ENCODE results near the gene AHCTF1.
A peak's percentile ranks its signal among the peaks of the same experiment; 100 is the strongest.

Gene AHCTF1, protein sequence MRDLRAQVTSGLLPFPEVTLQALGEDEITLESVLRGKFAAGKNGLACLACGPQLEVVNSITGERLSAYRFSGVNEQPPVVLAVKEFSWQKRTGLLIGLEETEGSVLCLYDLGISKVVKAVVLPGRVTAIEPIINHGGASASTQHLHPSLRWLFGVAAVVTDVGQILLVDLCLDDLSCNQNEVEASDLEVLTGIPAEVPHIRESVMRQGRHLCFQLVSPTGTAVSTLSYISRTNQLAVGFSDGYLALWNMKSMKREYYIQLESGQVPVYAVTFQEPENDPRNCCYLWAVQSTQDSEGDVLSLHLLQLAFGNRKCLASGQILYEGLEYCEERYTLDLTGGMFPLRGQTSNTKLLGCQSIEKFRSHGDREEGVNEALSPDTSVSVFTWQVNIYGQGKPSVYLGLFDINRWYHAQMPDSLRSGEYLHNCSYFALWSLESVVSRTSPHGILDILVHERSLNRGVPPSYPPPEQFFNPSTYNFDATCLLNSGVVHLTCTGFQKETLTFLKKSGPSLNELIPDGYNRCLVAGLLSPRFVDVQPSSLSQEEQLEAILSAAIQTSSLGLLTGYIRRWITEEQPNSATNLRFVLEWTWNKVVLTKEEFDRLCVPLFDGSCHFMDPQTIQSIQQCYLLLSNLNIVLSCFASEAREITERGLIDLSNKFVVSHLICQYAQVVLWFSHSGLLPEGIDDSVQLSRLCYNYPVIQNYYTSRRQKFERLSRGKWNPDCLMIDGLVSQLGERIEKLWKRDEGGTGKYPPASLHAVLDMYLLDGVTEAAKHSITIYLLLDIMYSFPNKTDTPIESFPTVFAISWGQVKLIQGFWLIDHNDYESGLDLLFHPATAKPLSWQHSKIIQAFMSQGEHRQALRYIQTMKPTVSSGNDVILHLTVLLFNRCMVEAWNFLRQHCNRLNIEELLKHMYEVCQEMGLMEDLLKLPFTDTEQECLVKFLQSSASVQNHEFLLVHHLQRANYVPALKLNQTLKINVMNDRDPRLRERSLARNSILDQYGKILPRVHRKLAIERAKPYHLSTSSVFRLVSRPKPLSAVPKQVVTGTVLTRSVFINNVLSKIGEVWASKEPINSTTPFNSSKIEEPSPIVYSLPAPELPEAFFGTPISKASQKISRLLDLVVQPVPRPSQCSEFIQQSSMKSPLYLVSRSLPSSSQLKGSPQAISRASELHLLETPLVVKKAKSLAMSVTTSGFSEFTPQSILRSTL (N-terminal part only)

DNA sequence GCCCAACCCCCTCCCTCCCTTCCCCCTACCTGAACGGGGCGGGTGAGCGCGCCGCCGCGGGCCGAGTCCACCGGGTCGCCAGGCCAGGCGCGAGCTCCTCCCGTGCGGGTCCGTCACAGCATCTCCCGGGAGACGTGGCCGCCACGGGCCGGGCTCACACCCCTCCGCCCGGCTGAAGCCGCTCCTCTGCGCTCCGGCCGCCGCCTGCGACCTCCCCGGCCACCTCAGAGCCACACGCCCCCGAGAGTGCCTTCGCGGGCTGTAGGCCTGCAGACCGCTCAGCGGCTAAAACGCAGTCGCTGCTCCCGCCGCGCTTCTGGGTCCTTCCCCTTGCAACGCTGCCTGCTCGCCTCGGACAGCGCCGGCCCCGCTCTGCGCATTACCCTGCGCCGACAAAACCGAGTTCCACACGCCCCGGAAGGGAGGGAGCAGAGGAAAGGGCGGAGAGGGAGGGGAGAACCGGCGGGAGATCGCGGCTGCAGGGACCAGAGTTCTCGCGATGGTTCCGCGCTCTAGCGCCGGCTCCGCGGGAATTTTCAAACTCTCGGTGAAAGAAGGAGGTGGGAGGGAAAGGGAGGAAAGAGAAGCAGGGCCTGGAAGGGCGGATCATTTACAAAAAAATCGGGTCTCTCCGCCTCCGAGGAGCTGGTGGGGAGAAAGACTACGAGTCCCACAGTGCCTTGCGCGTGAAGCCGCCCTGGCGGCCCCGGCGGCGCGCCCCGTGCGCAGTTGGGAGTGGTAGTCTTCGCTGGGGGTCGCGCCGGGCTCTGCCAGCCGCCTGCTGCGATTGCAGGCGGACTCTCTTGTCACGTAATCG is at the start of gene AHCTF1:
TSS of gene AHCTF1 (minus strand) at position 400 of the 817 bp plus-strand sequence. CDS start 13,578 bp downstream, outside the sequence.
- peak; percentile 65 to 99 (median 95) for DNase-seq

DNA sequence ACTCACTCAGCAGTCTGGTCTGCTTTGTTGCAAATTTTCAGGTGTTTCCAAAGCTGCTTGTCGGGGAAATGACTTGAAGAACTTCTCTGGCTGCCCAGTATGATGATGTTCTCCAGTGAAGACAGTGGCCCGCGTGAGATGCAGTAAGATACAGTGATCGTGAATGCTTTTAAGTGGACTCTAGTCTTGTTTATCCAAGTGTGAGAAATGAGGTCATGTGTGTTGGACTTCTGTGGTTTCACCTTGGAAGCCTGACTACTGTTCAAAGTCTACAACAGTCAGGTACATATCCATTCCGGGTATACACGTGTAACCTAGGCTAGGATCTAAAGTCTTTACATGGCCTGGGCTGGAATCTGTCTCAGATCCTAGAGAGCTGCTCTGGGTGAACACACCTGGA is 47.0 kb upstream of the AHCTF1 start:
- DNase-seq: no peak

DNA sequence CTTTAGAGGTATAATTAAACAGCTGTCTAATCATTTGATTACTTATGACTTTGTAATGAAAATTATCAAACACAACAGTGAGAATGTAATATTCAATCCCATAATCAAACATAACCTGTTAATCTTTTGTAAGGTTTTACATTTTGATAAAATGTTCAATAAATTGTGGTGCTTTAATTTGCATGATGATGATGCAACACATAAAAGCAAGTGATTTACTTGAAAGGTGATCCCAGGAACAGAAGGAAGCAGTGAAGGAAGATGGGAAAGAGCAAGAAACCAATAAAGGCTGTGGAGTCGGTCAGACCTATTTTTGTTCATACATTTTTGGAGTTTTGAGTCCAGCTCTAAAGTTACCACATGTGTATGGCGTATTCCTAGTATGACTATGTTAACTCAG is 46.5 kb upstream of the AHCTF1 start:
- no peak for DNase-seq

DNA sequence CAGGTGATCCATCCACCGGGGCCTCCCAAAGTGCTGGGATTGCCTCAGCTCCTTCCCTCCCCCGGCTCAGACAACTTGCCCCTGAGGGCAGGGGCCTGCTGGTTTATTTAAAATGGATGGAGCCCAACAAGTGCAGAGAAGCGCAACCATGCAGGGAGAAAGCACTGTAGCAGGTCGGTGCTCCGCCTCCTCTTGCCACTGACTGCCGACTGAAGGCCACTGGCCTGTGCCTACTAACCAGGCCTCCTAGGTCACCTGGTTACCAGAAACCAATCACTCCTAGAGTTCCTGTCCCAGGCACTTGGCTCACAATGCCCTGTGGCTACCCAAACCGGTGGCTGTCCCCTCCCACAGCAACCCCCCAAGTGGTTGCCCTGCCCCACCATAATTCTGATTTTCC is 40.2 kb upstream of the AHCTF1 start:
- no peak for DNase-seq

DNA sequence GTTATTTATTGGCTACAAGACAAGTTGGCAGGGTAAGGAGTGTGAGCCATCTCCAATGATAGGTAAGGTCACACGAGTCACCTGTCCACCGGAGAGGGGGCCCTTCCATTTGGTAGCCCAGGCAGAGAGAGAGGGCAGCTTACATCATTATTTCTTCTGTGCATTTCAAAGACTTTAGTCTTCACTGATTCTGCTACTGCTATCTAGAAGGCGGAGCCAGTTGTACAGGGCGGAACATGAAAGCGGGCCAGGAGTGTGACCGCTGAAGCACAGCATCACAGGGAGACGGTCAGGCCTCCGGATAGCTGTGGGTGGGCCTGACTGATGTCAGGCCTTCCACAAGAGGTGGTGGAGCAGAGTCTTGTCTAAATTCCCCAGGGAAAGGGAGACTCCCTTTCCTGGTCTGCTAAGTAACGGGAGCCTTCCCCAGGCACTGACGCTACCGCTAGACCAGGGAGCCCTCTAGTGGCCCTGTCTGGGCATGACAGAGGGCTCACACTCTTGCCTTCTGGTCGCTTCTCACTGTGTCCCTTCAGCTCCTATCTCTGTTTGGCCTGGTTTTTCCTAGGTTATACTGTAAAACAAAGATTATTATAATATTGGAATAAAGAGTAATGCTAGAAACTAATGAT is 39.5 kb upstream of the AHCTF1 start:
- peak in 24 of 58 donors; percentile 0 to 59 (median 12) for DNase-seq

DNA sequence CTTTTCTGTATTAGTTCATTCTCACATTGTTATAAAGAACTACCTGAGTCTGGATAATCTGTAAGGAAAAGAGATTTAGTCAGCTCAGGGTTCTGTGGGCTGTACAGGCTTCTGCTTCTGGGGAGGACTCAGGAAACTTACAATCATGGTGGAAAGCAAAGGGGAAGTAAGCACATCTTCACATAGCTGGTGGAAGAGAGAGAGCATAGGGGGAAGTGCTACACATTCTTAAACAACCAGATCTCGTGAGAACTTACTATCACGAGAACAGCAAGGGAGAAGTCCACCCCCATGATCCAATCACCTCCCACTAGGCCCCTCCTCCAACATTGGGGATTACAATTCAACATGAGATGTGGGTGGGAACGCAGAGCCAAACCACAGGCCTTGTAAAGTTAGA is 37.9 kb upstream of the AHCTF1 start:
- DNase-seq: no peak

DNA sequence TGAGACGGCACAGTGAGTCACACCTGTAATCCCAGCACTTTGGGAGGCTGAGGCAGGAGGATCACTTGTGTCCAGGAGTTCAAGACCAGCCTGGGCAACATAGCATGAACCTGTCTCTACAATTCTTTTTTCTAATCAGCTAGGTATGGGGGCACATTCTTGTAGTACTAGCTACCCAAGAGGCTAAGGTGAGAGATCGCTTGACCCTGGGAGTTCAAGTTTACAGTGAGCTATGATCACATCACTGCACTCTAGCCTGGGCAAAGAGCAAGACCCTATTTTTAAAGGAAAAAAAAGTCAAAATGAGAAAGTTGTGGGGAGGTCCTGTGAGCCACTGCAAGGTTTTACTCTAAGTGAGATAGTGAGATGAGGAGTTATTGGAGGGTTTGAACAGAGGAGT is 34.8 kb upstream of the AHCTF1 start:
- no peak for DNase-seq

DNA sequence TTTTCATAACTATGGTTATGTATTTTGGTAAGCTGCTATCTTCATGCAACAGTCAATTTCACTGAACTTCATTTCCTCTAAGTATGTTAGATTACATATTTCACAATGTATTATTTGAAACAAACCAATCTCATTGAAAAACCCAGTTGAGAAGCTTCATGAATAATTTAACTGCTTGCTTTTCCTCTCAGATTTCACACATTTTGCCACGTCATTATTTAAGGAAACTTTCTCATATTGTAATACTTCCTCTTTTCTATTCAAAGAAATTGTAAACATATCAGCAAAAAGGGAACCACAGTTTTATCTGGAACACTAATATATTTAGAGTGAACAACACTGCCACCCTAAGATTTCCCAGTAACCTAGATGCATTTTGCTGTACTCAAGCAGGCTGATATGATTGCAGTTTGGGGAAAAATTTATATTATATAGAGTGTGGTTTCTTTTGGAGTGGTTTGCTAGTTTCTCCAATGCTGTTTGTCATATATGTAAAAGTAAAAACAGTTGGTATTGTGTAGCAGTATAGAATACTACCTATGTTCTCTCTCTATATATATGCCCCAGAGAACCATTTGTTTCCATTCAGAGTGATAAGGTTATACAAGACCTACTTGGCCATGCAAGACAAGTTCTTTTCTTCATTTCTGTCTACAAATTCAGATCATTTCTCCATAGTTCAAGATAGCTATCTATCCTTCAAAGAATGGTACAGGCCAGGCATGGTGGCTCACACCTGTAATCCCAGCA is 28.4 kb upstream of the AHCTF1 start:
- peak in 1 of 58 donors; percentile 6 for DNase-seq

DNA sequence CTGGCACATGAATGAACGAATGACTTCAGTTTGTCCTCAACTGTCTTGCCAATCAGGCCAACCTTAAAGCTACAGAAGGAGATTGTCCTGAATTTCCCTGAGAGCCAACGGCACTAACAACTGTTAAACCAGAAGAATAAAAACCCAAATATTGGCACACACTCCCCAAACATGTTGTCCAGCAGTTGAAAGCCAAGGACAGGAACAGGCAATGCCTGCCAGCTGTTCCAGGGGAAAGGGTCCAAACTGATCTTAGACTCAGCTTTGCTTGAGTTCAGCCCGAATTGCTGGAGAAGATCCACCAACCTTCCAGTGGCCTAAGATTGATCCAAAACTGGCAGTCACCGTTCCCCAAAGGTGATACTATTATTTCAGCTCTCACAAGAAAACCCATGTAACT is 22.4 kb upstream of the AHCTF1 start:
- DNase-seq: peak in 1 of 58 donors; percentile 5

DNA sequence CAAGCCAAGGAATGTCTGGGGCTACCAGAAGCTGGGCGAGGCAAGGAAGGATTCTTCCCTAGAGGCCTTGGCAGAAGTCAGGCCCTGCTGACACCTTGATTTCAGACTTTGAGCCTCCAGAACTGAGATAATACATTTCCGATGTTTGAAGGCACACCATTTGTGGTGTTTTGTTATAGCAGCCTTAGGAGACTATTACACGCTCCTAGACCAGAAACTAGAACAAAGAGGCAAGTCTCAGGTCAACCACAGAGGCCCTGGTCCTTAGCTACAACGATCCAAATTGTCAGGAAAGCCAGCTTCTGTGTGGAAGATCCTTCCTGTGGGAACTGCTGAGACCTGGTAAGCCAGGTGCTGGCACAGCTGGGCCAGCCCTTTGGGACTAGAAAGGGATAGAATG is 19.7 kb upstream of the AHCTF1 start:
- DNase-seq: no peak

DNA sequence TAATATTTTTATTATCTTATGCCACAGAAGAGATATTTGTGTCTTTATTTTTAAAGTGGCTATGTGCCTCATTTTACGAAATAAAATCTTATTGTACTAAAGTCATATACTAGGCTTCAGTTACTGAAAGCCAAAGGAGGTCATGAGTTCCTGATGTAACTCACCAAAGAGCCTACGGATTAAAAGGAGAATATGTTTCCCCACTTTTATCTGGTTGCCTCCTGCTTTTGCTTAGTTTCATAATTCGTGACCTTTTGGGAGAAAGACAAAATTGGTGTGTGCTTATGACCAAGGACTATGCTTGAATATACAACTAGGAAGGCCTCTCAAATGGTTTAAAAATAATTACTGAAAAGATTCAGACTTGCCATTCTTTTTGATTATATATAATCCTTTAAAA is 18.2 kb upstream of the AHCTF1 start:
- DNase-seq: no peak

DNA sequence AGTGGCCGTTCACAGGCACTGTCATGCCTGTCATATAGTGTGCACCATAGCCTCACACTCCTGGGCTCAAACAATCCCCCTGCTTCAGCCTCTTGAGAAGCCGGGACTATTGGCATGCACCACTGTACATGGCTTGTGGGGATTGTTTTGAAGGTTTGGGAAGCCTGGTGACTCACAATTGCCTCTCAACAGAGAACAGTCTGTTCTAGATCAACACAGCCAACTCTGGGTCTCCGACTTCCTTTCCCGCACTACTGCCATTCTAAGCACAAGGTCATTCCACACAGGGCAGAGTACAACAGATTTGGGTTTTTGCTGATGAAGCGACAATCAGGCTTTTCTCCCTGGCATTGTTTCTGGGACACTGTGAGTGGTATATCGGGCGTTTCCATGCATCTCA is 15.5 kb upstream of the AHCTF1 start:
- peak in 38 of 58 donors; percentile 3 to 82 (median 22) for DNase-seq

DNA sequence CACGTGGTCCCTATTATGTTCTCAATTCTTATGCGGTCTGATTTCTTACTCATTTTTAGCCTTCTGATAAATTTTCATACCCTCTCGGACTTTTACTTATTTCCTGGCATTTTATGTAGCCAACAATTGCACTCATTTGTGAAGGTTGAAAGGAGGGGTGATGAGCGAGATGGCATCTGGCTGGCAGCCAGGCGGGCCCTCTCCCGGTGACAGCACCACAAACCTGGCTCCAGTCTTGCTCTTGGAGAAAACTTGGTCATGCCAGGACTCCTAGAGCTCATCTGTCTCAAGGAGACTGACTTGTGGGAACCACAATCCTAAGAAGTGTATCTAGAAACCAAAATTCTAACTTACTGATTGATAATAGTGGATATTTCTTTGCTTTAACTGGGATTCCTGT is 14.6 kb upstream of the AHCTF1 start:
- no peak for DNase-seq

DNA sequence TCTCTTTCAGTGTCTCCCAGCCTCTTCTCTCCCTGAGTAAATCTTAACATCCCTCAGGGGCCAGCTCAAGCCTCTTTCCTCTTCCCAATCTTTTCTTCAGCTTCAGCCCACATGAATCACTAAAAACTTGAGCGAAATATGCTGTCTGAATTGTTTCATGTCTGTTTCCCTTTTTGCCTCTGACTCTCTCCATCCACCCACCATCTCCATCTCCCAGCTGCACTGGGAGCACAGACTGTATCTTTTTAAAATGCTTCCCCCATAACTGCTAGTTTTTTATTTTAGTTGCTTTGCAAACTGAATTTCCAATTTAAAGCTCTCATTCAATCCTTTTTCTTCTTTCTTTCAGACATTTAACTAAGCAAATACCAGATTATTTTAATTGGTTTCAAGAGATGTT is 3.0 kb upstream of the AHCTF1 start:
- DNase-seq: peak in 19 of 58 donors; percentile 1 to 58 (median 12)

DNA sequence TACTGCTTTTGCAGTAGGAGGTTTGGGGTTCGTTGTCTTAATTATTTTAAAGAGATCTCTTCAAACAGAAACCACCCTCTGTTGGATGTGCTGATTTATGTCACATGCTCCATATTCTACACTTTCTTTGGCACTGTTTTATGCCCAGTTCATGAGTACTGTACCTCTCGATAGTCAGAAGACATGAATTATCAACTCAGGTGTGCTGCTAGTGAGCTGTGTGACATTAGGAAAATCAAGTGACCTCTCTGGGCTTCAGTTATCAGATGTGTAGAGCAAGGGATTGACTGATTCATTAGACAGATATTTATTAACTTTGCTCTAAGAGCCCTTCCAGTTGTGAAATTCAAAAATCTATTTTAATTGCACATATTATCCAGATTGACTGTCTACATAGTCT is 2.1 kb upstream of the AHCTF1 start:
- no peak for DNase-seq

DNA sequence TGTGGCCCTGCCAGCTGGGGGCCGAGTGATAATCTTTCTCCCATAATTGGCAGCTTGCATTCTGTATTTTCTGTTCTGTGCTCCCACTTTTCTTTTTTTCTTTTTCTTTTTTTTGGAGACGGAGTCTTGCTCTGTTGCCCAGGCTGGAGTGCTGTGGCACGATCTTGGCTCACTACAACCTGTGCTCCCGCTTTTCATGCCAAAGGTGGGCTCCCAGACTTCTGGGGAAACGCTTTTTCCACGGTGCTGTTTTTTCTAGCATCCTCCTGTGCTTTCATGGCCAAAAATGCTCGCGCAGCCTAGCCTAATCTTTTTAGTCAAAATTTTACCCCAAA is 585 bp upstream of the AHCTF1 start:
- DNase-seq: peak in 1 of 58 donors; percentile 39

DNA sequence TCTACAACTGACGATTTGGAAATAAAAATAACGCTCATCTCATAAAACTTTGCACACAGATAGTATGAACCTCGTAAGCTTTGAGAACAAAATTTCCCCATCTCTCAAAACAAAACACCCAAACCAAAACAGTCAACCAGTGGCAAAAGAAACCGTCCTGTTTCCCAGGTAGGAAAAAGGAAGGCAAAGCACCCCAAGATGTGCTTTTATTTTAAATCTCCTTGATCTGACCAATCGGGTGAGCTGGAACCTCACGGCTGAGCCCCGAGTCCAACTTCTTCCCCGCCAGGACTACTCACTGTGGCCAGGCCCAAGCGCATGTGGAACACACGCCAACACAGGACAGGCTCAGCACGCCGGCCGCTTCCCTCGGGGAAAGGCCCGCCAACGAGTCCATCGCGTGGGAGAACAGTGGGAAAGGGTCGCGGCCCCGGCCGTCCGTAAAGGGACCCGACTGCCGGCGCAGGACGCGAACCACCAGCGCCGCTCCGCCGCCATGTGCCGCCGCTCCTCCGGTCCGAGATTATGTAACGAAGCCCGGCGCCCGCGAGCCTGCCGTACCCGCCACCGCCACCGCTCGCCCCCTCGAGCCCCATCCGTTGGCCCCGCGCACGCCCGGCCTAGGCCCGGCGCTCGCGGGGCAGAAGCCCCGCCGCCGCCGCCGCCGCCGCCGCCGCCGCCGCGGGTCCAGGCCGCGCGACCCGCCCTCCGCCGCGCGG is 759 bp downstream of the AHCTF1 start:
- peak in 42 of 58 donors; percentile 3 to 60 (median 38) for DNase-seq

DNA sequence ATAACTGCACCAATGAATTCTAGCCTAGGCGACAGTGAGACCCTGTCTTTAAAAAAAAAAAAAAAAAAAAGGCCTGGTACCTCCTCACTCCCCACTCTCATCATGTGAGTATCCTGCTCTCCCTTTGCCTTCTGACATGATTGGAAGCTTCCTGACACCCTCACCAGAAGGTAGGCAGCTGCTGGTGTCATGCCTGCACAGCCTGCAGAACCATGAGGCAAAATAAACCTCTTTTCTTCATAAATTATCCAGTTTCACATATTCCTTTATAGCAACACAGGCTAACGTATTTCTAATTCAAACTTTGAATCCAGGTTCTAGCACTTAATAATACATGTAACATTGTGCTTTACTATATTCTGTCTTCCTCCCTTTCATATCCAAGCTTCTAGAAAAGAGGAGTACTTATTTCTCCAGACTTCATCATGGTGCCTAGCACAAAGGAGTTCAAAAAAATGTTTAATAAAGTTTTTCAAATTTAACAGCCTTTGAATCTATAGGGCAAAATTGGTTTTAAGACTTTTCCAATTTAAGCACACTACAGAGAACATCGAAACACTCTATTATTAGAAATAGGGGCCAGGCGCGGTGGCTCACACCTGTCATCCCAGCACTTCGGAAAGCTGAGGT is 5.6 kb downstream of the AHCTF1 start:
- no peak for DNase-seq
